ENCODE measurements around the gene PKNOX1. TPM values are rescaled to one million over a fixed set of nuclear protein-coding genes. Genes with fewer than 3 reads are reported as not detected.

Gene PKNOX1
- total and polyA plus RNA-seq, 9 of the 15 experiments (the other 6 are each of a cell fraction or from before 2014, with no cell fraction given) = 8.8 to 25.9 (median 13.2) TPM

- TF ChIP-seq MGA (IDR thresholded peaks at IDR 0.05) (0 out of 2 replicates have a peak, but pooled peaks have one; percentile 19), SMARCA4 (IDR thresholded peaks at IDR 0.05) (peak; percentile 53; the same call in 1 of the 2 replicates), RBBP5 (IDR thresholded peaks at IDR 0.05; ENCODE audit: borderline replicate concordance, insufficient read depth, low read length, poor library complexity, severe bottlenecking) (no peak), NR2C1 (IDR thresholded peaks at IDR 0.05) (0 out of 2 replicates have a peak, but pooled peaks have one; percentile 17), NR2C1 (tag; IDR thresholded peaks at IDR 0.05) (no peak), TBP (optimal IDR thresholded peaks at IDR 0.05; ENCODE audit: low read depth, low read length) (no peak), ARID3B (CRISPR knock-in tag; IDR thresholded peaks at IDR 0.05; ENCODE audit: borderline replicate concordance) (no peak), SPI1 (IDR thresholded peaks at IDR 0.05; ENCODE audit: borderline replicate concordance, low read depth, low read length) (peak; percentile 83), DNMT1 (IDR thresholded peaks at IDR 0.05) (no peak), RNF219 (CRISPR knock-in tag; IDR thresholded peaks at IDR 0.05) (no peak), SUPT5H (IDR thresholded peaks at IDR 0.05) (no peak), CREM (IDR thresholded peaks at IDR 0.05; ENCODE audit: low read depth) (peak; percentile 41; the same call in 1 of the 2 replicates), SMAD4 (CRISPR knock-in tag; conservative IDR thresholded peaks at IDR 0.05) (peak; percentile 51; the same call in 1 of the 2 replicates)
These were observed 17.8 kb downstream of the PKNOX1 start (continued) for GRCh38 chr21:42991992-42992740.

Data from K562 (cell line).